ENCODE data around the gene SLC1A7.

DNA sequence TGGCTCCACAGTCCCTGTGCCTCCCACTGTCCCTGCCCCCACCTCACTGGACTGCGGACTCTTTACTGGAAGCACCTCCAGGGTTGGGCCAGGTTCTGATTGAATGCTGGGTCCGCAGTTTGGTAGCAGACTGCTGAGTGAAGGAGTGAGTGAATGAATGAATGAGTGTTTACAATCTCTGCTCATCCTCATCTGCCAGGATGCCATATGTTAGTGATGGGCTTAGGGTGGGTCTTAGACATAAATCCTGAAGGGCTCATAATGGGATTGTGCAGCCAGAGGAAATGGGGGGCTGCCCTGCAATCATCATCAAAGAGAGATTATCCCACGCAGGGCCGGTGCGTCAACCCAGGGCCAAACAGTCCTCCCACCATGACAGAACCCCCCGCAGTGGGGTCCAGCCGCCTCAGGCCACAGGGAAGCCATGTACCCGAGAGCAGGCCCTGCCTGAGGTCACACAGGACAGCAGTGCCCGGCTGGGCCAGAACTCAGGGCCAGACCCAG lies 26.1 kb downstream of the SLC1A7 start:
- TF ChIP-seq POLR2AphosphoS5 (IDR thresholded peaks at IDR 0.05) (no peak), EZH2 (IDR thresholded peaks at IDR 0.05; ENCODE audit: borderline replicate concordance, insufficient read depth, low read length, poor library complexity, severe bottlenecking) (no peak), EP300 (conservative IDR thresholded peaks at IDR 0.05; ENCODE audit: poor library complexity, severe bottlenecking) (no peak)
- TF ChIP-seq, protein P1, sequence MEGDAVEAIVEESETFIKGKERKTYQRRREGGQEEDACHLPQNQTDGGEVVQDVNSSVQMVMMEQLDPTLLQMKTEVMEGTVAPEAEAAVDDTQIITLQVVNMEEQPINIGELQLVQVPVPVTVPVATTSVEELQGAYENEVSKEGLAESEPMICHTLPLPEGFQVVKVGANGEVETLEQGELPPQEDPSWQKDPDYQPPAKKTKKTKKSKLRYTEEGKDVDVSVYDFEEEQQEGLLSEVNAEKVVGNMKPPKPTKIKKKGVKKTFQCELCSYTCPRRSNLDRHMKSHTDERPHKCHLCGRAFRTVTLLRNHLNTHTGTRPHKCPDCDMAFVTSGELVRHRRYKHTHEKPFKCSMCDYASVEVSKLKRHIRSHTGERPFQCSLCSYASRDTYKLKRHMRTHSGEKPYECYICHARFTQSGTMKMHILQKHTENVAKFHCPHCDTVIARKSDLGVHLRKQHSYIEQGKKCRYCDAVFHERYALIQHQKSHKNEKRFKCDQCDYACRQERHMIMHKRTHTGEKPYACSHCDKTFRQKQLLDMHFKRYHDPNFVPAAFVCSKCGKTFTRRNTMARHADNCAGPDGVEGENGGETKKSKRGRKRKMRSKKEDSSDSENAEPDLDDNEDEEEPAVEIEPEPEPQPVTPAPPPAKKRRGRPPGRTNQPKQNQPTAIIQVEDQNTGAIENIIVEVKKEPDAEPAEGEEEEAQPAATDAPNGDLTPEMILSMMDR (IDR thresholded peaks at IDR 0.05; ENCODE audit: poor library complexity, severe bottlenecking) = no peak
